Endothelial cell of umbilical vein (primary cell): Measurements from ENCODE around the gene ZBTB7C. TPM values are rescaled to one million over a fixed set of nuclear protein-coding genes. Genes with fewer than 3 reads are reported as not detected.

ENCODE experiments used
- BruUV-seq: library from RNA; stranded (reverse); fragments of 400-500 nt; replicated peaks from 2 replicates; lab custom pipeline; 2021; lab: Mats Ljungman, UMichigan
- CTCF ChIA-PET: fragments of 300-600, 350-600 bp; sonication (Branson Sonifier 250); formaldehyde crosslinking; loops from one replicate; lab custom pipeline; 2021; ENCODE audit warnings: antibody characterized with exemption, inconsistent platforms; lab: Charles Lee
- POLR2A ChIA-PET: fragments of 300-600, 350-600 bp; sonication (Branson Sonifier 250); formaldehyde crosslinking; loops from one replicate; lab custom pipeline; 2021; ENCODE audit warnings: antibody characterized with exemption, inconsistent platforms; lab: Charles Lee
- DNase-seq: peaks from one replicate; pipeline ENCODE4 v3.0.0-alpha.2; 2011; ENCODE audit warnings: low read depth, low spot score
- FAIRE-seq: peaks from 2 replicates; lab custom pipeline; 2011; peaks lifted over from hg19 to GRCh38; lab: Jason Lieb, UNC
- H2AFZ ChIP-seq: 2 replicates; pipeline ENCODE4 v1.6.0; 2012; ENCODE audit warnings: low read depth, low read length, control low read depth, inconsistent platforms
- H3K27ac ChIP-seq: 2 replicates; pipeline ENCODE4 v1.5.1; 2011; ENCODE audit warnings: low read depth, mild to moderate bottlenecking, control low read depth, low read length, moderate library complexity; ENCODE audit not compliant: insufficient read depth
- H3K27me3 ChIP-seq, 2 experiments: 2 replicates each; pipeline versions ENCODE4 v1.6.0 to v1.6.1; 2011; ENCODE audit warnings: low read length in 2 of 2, mixed read lengths in 1 of 2; ENCODE audit not compliant: control insufficient read depth in 2 of 2, insufficient read depth in 2 of 2
- H3K36me3 ChIP-seq, 2 experiments: 2 replicates in 1 of 2; 3 replicates in 1 of 2; pipeline ENCODE4 v1.5.1; 2011; ENCODE audit warnings: low read length in 2 of 2, mild to moderate bottlenecking in 1 of 2, moderate library complexity in 1 of 2; ENCODE audit not compliant: control insufficient read depth in 2 of 2, insufficient read depth in 2 of 2; ENCODE audit errors: extremely low read depth in 1 of 2
- H3K4me1 ChIP-seq: 3 replicates; pipeline ENCODE4 v1.5.1; 2011; ENCODE audit warnings: mild to moderate bottlenecking, low read length; ENCODE audit not compliant: control insufficient read depth, insufficient read depth; ENCODE audit errors: extremely low read depth
- H3K4me2 ChIP-seq: 2 replicates; pipeline ENCODE4 v1.6.1; 2011; ENCODE audit warnings: low read length, control low read depth, mixed read lengths; ENCODE audit not compliant: insufficient read depth
- H3K4me3 ChIP-seq, 3 experiments: fragments of 200-600 bp in 1 of 3; sonication (generic), shearing (Covaris generic) in 1 of 3; replicated peaks in 1 of 3; 2 replicates each; pipeline ENCODE4 v1.5.1; 2011 to 2016; ENCODE audit warnings: control low read depth in 3 of 3, low read length in 3 of 3, mild to moderate bottlenecking in 2 of 3, inconsistent platforms in 1 of 3, low read depth in 1 of 3, moderate library complexity in 1 of 3; ENCODE audit not compliant: insufficient read depth in 1 of 3
- H3K79me2 ChIP-seq: 2 replicates; pipeline ENCODE4 v1.6.0; 2012; ENCODE audit warnings: low read length, inconsistent platforms; ENCODE audit not compliant: control insufficient read depth, insufficient read depth
- H3K9ac ChIP-seq: replicated peaks from 2 replicates; pipeline ENCODE3; 2011; ENCODE audit warnings: low read length, control low read depth; ENCODE audit not compliant: insufficient read depth; ENCODE audit errors: extremely low read depth
- H3K9me1 ChIP-seq: replicated peaks from 3 replicates; pipeline ENCODE4 v1.6.0; 2011; ENCODE audit warnings: mild to moderate bottlenecking, low read length; ENCODE audit not compliant: control insufficient read depth, insufficient read depth; ENCODE audit errors: extremely low read depth
- H3K9me3 ChIP-seq: replicated peaks from 2 replicates; pipeline ENCODE4 v1.5.1; 2012; ENCODE audit warnings: low read length, inconsistent platforms; ENCODE audit not compliant: control insufficient read depth, insufficient read depth
- H4K20me1 ChIP-seq: replicated peaks from 2 replicates; pipeline ENCODE3; 2011; ENCODE audit warnings: mild to moderate bottlenecking, low read length; ENCODE audit not compliant: control insufficient read depth, insufficient read depth; ENCODE audit errors: extremely low read depth
- EZH2 ChIP-seq: IDR thresholded peaks from 2 replicates; pipeline ENCODE4 v1.6.1; 2012; ENCODE audit warnings: borderline replicate concordance, low read depth, mild to moderate bottlenecking, moderate library complexity, low read length, inconsistent platforms; ENCODE audit not compliant: severe bottlenecking
- FOS ChIP-seq: IDR thresholded peaks from 2 replicates; pipeline ENCODE4 v1.6.1; 2011; ENCODE audit warnings: mild to moderate bottlenecking, low read length, moderate library complexity, borderline replicate concordance; ENCODE audit not compliant: insufficient read depth
- GATA2 ChIP-seq: IDR thresholded peaks from 2 replicates; pipeline ENCODE4 v1.7.0; 2011; ENCODE audit warnings: low read depth, mild to moderate bottlenecking, moderate library complexity, mixed read lengths, low read length; ENCODE audit not compliant: insufficient read length, insufficient read depth
- JUN ChIP-seq: IDR thresholded peaks from 2 replicates; pipeline ENCODE4 v1.6.1; 2011; ENCODE audit warnings: borderline replicate concordance, low read depth; ENCODE audit not compliant: insufficient read length, insufficient read depth
- MYC ChIP-seq: IDR thresholded peaks from one replicate; pipeline ENCODE4 v1.6.1; 2011; ENCODE audit warnings: mild to moderate bottlenecking, low read depth, low read length
- POLR2A ChIP-seq: IDR thresholded peaks from 2 replicates; pipeline ENCODE4 v1.6.1; 2012; ENCODE audit warnings: low read depth, mild to moderate bottlenecking, control low read depth, low read length
- POLR2AphosphoS5 ChIP-seq: IDR thresholded peaks from 2 replicates; pipeline ENCODE4 v1.6.1; 2012; ENCODE audit warnings: low read depth, mild to moderate bottlenecking, control low read depth, low read length, moderate library complexity; ENCODE audit not compliant: insufficient read depth
- dilution Hi-C: fragments of 300-500 bp; cut with MboI; formaldehyde crosslinking; loops from one replicate; pipeline ENCODE4 v1.15.0; 2019; ENCODE audit warnings: low sequenced_read_pairs; ENCODE audit not compliant: extremely low pct_ligation_motif_present
- intact Hi-C: fragments of 100-400 bp; cut with micrococcal nuclease; formaldehyde crosslinking; loops from one replicate; pipeline ENCODE4 v1.10.0; 2022
- polyA plus RNA-seq, 4 experiments: library from polyadenylated mRNA; depleted of rRNA in 3 of 4; stranded (reverse) in 3 of 4; unstranded in 1 of 4; fragments of >200 nt; gene quantifications; 2 replicates each; pipeline versions ENCODE4 v1.2.1 to v1.2.3, GENCODE V29; 2011 to 2012; ENCODE audit warnings: missing spikeins in 1 of 4
- total RNA-seq: library from RNA; stranded (reverse); gene quantifications from 2 replicates; pipeline ENCODE4 v1.2.3, GENCODE V29; 2021
- TF ChIP-seq, protein P1 (sequence below): IDR thresholded peaks from 2 replicates; pipeline ENCODE4 v1.6.1; 2011; ENCODE audit not compliant: insufficient read depth, insufficient read length
- TF ChIP-seq, protein P2 (sequence below), 2 donors: IDR thresholded peaks; 1 replicate in 1 of 2; 2 replicates in 1 of 2; pipeline ENCODE4 v1.5.1; 2011; ENCODE audit warnings: low read length in 2 of 2, mild to moderate bottlenecking in 2 of 2, moderate library complexity in 2 of 2, control low read depth in 1 of 2, inconsistent platforms in 1 of 2, low read depth in 1 of 2; ENCODE audit not compliant: insufficient read depth in 1 of 2; ENCODE audit errors: extremely low read depth in 1 of 2

The ZBTB7C gene
- total and polyA plus RNA-seq, 2 donors (not counting 3 experiments of a cell fraction or from before 2014, with no cell fraction given), result not detected

DNA sequence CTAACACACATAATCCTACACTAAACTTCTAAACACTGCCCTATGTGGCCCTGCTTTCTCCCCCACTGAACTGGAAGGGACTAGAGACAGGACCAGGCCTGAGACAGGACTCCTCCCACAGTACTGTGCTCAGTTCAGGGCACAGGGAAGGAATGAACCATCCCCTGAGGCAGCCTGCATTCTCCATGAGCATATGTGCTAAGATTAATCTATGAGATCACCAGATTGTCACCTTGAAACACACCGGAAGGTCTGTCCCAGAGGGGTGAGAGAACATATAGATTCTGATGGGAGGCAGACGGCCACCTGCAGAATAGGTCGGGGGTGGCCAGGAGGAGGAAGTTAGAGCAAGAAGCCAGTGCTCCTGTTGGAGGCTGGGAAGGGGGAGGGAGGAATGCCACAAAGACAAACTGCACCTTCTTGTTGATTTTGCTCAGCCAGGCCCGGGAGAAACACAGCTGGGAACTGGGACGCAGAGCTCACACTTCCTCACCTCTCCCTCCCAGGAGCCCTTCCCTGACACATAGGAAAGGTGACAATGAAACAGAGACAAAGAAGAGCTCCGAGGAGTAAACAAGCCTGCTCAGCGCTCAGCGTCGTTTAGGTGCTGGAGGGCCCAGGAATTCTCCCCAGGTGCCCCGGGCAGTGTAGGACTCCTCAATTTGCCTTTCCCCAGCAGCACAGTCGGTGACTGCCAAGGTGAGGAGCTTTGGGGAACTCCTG, 52.1 kb downstream of the ZBTB7C start:
- FAIRE-seq (no peak), DNase-seq (no peak)
- Histone ChIP-seq H3K9me1 (no peaks in the 10 kb centered on the region), H3K4me1 (no peaks in the 10 kb centered on the region), H3K27me3 (no peaks in the 10 kb centered on the region), H3K36me3 (no peaks in the 10 kb centered on the region), H3K4me3 (no peak overlapping the region), H3K9ac (no peak overlapping the region), H3K79me2 (no peaks in the 10 kb centered on the region), H4K20me1 (no peaks in the 10 kb centered on the region), H3K4me2 (no peak overlapping the region), H2AFZ (no peak overlapping the region), H3K9me3 (no peaks in the 10 kb centered on the region), H3K27ac (no peak overlapping the region)
- ChIA-PET CTCF (no interaction called here), POLR2A (no interaction called here)
- no TSS peak for BruUV-seq
- TF ChIP-seq EZH2 (no peak), MYC (no peak), GATA2 (no peak), JUN (no peak), POLR2A (no peak), POLR2AphosphoS5 (no peak), FOS (no peak)
- TF ChIP-seq, protein P1, sequence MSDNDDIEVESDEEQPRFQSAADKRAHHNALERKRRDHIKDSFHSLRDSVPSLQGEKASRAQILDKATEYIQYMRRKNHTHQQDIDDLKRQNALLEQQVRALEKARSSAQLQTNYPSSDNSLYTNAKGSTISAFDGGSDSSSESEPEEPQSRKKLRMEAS, result no peak
- TF ChIP-seq, protein P2, sequence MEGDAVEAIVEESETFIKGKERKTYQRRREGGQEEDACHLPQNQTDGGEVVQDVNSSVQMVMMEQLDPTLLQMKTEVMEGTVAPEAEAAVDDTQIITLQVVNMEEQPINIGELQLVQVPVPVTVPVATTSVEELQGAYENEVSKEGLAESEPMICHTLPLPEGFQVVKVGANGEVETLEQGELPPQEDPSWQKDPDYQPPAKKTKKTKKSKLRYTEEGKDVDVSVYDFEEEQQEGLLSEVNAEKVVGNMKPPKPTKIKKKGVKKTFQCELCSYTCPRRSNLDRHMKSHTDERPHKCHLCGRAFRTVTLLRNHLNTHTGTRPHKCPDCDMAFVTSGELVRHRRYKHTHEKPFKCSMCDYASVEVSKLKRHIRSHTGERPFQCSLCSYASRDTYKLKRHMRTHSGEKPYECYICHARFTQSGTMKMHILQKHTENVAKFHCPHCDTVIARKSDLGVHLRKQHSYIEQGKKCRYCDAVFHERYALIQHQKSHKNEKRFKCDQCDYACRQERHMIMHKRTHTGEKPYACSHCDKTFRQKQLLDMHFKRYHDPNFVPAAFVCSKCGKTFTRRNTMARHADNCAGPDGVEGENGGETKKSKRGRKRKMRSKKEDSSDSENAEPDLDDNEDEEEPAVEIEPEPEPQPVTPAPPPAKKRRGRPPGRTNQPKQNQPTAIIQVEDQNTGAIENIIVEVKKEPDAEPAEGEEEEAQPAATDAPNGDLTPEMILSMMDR (IDR thresholded peaks at IDR 0.05; ENCODE audit: extremely low read depth in 1 of 2, insufficient read depth in 1 of 2, low read depth in 1 of 2, low read length in 2 of 2), result no peak
- dilution Hi-C loops, result no loop called here
- intact Hi-C loops, result no loop called here
